ENCODE data around the gene ACSM3. TPM values are rescaled to one million over a fixed set of nuclear protein-coding genes. Genes with fewer than 3 reads are reported as not detected.

ACSM3 gene
- total RNA-seq, 2 experiments from 2014 or later = 4.6 to 6.2 TPM

GRCh38 chr16:20768121-20768520 is 4.3 kb downstream of the ACSM3 start:
- TF ChIP-seq CTCF (IDR thresholded peaks at IDR 0.05) = no peak
- H3K4me3 ChIP-seq (ENCODE audit: low read length) = no peak overlapping the region
- no peak for ATAC-seq (ENCODE audit: poor library complexity)
- no peak overlapping the region for H3K27ac ChIP-seq (ENCODE audit: low read depth in 1 of 2, low read length in 2 of 2)
- Mint-ChIP-seq H3K9me3 (no peaks in the 10 kb centered on the region), H3K36me3 (ENCODE audit: low read depth) (peaks cover 8% of the 10 kb centered on the region), H3K4me3 (no peak overlapping the region), H3K27me3 (no peaks in the 10 kb centered on the region), H3K27ac (no peak overlapping the region), H3K4me1 (ENCODE audit: low read depth) (peaks cover 16% of the 10 kb centered on the region)
- H3K36me3 ChIP-seq (ENCODE audit: insufficient read depth, low read length) = no peaks in the 10 kb centered on the region
- CTCF ChIA-PET = no interaction called here
- peaks cover 15% of the 10 kb centered on the region for H3K4me1 ChIP-seq (ENCODE audit: insufficient read depth, low read length)
- no peaks in the 10 kb centered on the region for H3K9me3 ChIP-seq (ENCODE audit: control insufficient read depth in 1 of 2, insufficient read depth in 1 of 2, low read length in 2 of 2)
- no peak for DNase-seq
- no peaks in the 10 kb centered on the region for H3K27me3 ChIP-seq (ENCODE audit: control insufficient read depth in 1 of 2, insufficient read depth in 2 of 2, low read length in 2 of 2)
- intact Hi-C loops (cut with DNase I, micrococcal nuclease) = loop anchor here in 1 of 2 experiments (10.0 kb wide), 1 partner anchor 737 kb away; no protein-coding TSS in a partner anchor
- POLR2A ChIA-PET = no interaction called here

- TF ChIP-seq CTCF (IDR thresholded peaks at IDR 0.05) = no peak
- intact Hi-C loops (cut with DNase I, micrococcal nuclease) = loop anchor here in 1 of 2 experiments (10.0 kb wide), 1 partner anchor 736 kb away; no protein-coding TSS in a partner anchor
- DNase-seq = no peak
Measured at GRCh38 chr16:20768818-20769217, 5.0 kb downstream of the ACSM3 start.

GRCh38 chr16:20773679-20774078 is 9.9 kb downstream of the ACSM3 start:
- H3K9me3 ChIP-seq (ENCODE audit: control insufficient read depth in 1 of 2, insufficient read depth in 1 of 2, low read length in 2 of 2) = no peaks in the 10 kb centered on the region
- DNase-seq = no peak
- no peaks in the 10 kb centered on the region for H3K27me3 ChIP-seq (ENCODE audit: control insufficient read depth in 1 of 2, insufficient read depth in 2 of 2, low read length in 2 of 2)
- no peaks in the 10 kb centered on the region for H3K36me3 ChIP-seq (ENCODE audit: insufficient read depth, low read length)
- POLR2A ChIA-PET = interaction anchor here (0.7 kb wide), 1 partner anchor 26 kb away, joined by 3 read pairs; no protein-coding TSS in a partner anchor
- no peak for TF ChIP-seq CTCF (IDR thresholded peaks at IDR 0.05)
- CTCF ChIA-PET = no interaction called here
- intact Hi-C loops (cut with DNase I, micrococcal nuclease) = no loop called here
- H3K4me3 ChIP-seq (ENCODE audit: low read length) = no peak overlapping the region
- Mint-ChIP-seq H3K4me3 (no peak overlapping the region), H3K36me3 (ENCODE audit: low read depth) (peaks cover 13% of the 10 kb centered on the region), H3K27ac (no peak overlapping the region), H3K4me1 (ENCODE audit: low read depth) (no peaks in the 10 kb centered on the region), H3K27me3 (no peaks in the 10 kb centered on the region), H3K9me3 (no peaks in the 10 kb centered on the region)
- ATAC-seq (ENCODE audit: poor library complexity) = no peak
- H3K27ac ChIP-seq (ENCODE audit: low read depth in 1 of 2, low read length in 2 of 2) = no peak overlapping the region
- no peaks in the 10 kb centered on the region for H3K4me1 ChIP-seq (ENCODE audit: insufficient read depth, low read length)

More at GRCh38 chr16:20768818-20769217, 5.0 kb downstream of the ACSM3 start:
- no peak overlapping the region for H3K4me3 Mint-ChIP-seq
- no peaks in the 10 kb centered on the region for H3K36me3 ChIP-seq (ENCODE audit: insufficient read depth, low read length)
- H3K27ac Mint-ChIP-seq = no peak overlapping the region
- H3K36me3 Mint-ChIP-seq (ENCODE audit: low read depth) = peaks cover 1% of the 10 kb centered on the region
- H3K9me3 Mint-ChIP-seq = no peaks in the 10 kb centered on the region
- H3K27me3 Mint-ChIP-seq = no peaks in the 10 kb centered on the region
- ChIA-PET CTCF (no interaction called here), POLR2A (no interaction called here)
- H3K9me3 ChIP-seq (ENCODE audit: control insufficient read depth in 1 of 2, insufficient read depth in 1 of 2, low read length in 2 of 2) = no peaks in the 10 kb centered on the region
- H3K27ac ChIP-seq (ENCODE audit: low read depth in 1 of 2, low read length in 2 of 2) = no peak overlapping the region
- H3K4me1 ChIP-seq (ENCODE audit: insufficient read depth, low read length) = peaks cover 10% of the 10 kb centered on the region
- no peaks in the 10 kb centered on the region for H3K27me3 ChIP-seq (ENCODE audit: control insufficient read depth in 1 of 2, insufficient read depth in 2 of 2, low read length in 2 of 2)
- ATAC-seq (ENCODE audit: poor library complexity) = no peak
- no peak overlapping the region for H3K4me3 ChIP-seq (ENCODE audit: low read length)
- H3K4me1 Mint-ChIP-seq (ENCODE audit: low read depth) = peaks cover 9% of the 10 kb centered on the region

All from CD4-positive, alpha-beta T cell (primary cell).